Hepatocyte (in vitro differentiated cells): Measurements from ENCODE around the gene C11orf24.

Source experiments
- CTCF ChIP-seq: fragments of 200-600 bp; sonication (generic); IDR thresholded peaks from 2 replicates; pipeline ENCODE4 v1.5.1; 2016; ENCODE audit warnings: antibody characterized with exemption, mild to moderate bottlenecking; ENCODE audit not compliant: poor library complexity
- EZH2 ChIP-seq: fragments of 200-600 bp; sonication (generic); IDR thresholded peaks from 2 replicates; pipeline ENCODE4 v1.6.1; 2016; ENCODE audit warnings: antibody characterized with exemption, mild to moderate bottlenecking, borderline replicate concordance

GRCh38 chr11:68213135-68213515 lies 58.6 kb downstream of the C11orf24 start, which contains the start of gene KMT5B:
- no peak for TF ChIP-seq CTCF
- TF ChIP-seq EZH2 = no peak
